GM21447 (cell line): ENCODE measurements around the gene SOX6.

ENCODE experiments used
- ATAC-seq: cut with Tn5 transposase; IDR thresholded peaks from one replicate; pipeline ENCODE4 v1.9.1; 2021; ENCODE audit not compliant: unreplicated experiment

SOX6 gene

DNA sequence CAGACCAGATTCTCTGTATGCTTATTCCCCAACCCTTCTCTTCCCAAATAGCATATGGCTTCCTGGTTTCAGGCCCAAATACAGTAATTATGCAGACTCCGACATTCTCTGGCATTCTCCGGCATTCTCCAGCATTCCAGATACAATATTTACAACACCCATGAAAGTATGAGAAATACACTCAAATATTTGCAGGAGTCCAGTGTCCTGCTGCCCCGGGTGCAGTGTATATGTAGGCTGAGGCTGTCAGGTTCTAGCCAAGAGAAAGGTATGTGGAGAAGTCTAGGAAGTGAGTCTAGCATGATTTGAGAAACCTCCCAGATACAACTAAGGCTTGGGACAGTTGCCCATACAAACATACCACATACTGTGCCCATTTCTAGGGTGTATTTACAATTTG, 160.7 kb downstream of the SOX6 start:
- no peak for ATAC-seq

DNA sequence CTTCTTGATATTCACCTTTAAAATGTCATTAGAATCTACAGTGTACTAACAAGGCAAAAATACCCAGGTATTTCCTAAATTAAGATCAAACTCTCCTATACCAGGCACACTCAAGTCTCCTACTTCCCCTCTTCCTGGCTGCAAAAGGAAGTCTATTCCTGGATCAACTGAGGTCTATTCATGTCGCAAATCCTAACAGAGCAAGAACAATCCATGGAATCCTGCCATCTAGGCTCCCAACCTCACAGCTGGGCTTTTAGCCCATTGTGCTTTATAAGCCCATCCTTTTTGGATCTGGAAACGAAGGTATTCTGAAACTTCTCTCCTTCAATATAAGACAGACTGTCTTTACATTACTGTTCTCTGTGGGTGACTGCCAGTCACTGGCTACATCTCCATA, 161.8 kb downstream of the SOX6 start:
- no peak for ATAC-seq

DNA sequence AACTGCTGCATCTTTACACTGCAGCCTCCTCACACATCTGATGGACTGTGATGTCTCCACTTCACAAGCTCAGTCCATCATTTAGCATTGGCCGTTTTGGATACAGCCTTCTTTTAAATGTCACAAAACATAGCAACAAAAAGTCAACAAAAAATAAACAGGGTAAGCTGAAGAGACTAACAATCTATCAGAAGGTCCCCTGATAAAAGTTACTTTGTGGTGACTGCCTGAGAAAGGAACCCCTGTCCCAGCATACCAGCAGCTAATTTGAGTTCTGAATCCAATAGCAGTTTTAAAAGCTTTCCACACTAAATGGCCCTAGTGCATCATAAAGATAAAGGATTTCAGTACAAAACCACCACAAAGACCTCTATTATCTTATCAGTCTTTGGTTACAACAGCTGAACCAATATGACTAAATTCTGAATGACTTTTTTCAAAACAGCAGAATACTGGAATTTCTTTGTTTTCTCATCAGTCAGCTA, 162.4 kb downstream of the SOX6 start:
- ATAC-seq, result no peak

DNA sequence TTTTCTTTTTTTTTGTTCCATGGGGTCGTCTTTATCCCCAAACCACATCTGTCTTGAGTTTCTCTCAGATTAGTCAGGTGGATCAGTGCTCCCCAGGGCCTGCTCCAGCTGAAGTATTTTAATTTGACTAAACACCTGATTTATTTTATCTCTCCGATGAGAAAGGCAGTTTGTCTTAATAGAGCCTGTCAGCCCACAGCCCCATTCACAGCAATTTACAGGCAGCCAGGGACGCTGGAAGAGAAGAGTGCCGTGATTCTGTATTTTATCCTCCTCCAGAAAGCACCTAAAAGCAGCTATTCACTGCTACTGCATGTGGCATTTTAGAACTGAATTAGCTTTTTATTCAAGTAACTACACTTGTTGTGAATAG, 164.5 kb downstream of the SOX6 start:
- no peak for ATAC-seq

DNA sequence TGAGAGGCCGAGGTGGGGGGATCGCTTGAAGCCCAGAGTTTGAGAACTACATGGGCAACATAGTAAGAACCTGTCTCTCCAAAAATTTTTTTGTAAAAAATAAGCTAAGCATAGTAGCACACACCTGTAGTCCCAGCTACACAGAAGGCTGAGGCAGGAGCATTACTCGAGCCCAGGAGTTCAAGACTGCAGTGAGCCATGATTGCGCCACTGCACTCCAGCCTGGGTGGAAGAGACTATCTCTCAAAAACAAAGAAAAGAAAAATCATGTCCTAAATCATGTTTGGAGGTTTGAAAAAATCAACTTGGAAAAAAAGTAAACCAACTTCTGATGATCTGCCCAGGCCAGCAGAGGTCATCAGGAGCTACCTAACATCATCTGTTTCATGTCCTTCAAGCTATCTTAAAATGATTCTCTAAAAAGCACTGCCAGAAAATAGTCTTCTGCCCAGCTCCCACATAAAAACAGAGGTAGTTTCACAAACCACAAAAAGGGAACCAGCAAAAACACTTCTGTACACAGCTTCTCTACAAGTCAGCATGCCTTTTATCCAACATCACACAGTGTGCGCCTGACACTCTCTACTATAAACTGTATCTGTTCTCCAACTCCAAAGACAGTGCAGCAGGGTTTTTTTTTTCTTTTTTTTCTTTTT, 165.0 kb downstream of the SOX6 start:
- no peak for ATAC-seq

DNA sequence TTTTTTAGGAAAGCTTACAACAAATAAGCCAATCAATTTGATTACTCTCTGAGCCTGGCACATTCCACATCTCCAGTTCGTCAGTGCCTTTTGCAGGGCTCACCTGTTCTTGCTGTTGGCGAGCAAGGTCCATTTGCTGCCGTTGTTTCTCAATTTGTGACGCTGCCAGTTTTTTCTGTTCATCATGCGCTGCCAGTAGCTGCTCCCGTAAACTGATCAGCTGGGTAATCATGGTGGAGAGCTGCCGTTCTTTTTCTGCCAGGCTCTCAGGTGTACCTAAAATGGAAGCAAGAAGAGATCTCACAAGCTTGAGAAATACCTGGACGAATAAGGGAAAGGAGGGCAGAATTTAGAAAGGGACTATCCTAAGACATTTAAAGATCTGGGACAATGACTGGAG, 169.7 kb downstream of the SOX6 start:
- ATAC-seq, result no peak

DNA sequence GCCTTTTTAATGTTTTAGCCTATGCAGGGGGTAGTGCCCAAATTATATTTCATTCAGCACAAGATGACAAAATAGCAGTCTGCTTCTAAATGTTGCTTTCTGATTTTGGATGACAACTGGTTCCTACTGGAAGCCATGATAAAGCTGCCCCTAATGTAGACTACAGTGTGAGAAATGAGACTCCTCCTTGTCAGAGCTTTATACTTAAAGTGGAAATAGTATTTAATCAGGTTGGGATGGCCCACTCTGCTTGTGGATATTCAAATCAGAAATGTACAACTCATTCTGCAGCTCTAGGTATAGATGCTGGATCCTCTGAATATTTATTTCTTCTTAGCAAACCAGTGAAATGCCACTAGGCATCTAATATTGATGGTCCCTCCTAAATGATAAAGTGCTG, 171.3 kb downstream of the SOX6 start:
- ATAC-seq, result no peak

DNA sequence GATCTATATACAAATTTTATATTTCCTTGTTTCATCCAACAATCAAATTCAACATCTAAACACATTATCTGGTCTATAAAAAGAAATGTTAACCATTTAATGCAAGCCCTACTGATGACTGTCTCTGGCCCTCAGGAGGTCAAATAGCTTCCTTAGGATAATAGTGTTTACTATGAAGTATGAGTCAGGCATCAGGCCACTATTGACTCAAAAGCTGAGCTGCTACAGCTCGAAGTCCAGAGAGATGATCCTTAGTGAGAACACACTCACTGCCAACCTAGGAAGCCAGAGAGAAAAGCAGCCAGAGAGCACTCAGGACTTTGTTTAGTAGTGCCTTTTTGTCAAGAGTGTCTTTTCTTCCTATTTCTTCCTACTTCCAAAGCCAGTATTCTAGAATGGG, 171.8 kb downstream of the SOX6 start:
- no peak for ATAC-seq

DNA sequence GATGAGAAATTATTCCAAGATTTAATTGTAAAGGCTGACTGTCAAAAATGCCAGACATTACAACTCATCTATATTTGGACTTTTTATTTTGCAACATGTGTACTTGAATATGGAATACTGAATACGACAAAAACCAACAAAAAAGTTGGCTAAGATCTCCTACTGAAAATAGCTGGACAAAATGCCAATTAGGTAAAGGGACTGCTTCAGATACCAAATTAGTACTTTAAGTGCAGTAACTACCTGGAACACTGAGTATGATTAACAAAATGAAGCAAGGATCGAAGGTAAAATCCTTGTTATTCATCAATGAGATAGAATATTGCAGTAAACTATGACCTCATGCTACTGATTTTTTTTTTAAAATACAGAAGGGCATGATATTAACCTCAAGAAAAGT, 173.8 kb downstream of the SOX6 start:
- no peak for ATAC-seq

DNA sequence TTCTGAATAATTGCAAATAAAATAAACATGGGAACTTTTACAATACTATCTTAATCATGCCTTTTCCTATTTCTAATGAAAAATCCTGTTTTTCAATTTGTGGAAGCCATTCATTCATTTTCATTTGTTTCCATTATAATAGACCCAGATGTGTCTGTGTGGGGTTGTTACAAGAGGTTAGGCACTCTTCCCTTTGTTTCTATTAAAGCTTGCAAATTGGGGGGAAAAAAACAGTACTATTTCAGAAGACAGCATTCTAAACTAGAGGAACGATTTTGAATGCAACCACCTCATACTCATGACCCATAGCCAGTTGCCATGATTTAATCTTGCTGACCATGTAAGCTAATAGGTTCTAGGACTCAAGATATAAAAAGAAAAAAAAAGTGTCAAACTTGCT, 175.5 kb downstream of the SOX6 start:
- ATAC-seq, result no peak

DNA sequence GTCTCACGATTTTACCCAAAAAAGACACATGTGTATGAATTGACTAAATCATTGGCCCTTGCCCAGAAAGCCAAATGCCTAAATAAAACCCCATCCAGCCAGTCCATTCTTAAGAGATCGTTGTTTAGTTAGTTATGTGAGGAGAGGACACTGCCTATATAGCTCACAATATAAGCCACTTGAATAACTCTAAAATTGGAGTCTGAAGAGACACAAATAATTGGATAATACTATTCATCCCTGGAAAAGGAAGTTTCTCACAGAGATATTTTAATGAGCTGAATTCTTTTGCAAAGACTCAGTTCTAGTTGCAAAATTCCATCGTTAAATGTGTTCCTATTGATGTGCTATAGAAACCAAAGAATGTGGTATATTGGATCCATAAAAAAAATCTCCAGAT, 176.7 kb downstream of the SOX6 start:
- ATAC-seq, result no peak

DNA sequence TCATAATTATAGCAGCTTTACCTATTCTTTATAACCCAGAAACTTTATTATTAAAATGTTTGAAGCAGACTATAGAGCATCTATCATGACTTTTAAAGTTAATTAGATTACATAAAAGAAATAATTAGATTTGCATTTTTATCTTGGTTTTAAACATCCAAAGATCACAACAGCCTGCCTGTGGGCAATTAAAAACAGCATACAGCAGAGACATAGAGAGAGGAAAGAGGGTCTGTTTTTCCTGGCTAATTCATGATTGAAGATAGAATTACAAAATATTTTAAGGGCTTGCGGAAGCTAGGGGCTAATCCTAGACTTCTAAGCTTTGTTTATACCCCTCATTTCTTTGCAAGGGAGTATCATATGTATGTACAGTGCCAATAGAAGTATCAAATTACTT, 178.1 kb downstream of the SOX6 start:
- no peak for ATAC-seq

DNA sequence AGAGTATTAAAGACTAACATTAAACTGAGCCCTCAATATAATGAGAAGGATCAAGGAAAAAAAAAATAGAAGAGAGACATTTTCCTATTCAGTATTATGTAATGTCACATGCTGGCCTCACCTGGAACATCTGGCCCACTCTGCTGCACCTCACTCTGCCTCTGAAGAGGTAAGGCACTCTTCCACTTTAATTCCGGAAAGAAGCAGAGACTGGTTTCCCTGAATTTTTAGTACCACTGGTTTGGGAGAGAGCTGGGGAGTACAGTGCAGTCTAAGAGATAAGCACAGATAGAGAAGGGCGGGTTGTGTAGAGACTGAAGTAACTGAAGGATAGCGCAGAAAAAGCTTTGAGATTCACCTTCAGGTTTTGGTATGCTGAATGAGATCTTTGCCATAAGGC, 178.7 kb downstream of the SOX6 start:
- no peak for ATAC-seq

DNA sequence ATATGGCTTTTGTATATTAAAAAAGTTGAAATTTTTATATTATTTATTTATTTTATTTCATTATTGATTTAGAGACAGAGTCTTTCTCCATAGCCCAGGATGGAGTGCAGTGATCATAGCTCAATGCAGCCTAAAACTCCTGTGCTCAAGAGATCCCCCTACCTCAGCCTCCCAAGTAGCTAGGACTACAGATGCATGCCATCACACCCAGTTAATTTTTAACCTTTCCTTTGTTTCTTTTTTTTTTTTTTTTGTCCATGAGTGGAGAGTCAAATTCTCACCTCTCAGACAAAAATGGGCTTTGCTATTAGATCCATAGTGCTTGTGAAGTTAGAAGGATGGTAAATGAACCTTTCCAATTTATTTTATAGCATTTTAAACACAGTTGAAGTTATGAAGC, 182.5 kb downstream of the SOX6 start:
- no peak for ATAC-seq

DNA sequence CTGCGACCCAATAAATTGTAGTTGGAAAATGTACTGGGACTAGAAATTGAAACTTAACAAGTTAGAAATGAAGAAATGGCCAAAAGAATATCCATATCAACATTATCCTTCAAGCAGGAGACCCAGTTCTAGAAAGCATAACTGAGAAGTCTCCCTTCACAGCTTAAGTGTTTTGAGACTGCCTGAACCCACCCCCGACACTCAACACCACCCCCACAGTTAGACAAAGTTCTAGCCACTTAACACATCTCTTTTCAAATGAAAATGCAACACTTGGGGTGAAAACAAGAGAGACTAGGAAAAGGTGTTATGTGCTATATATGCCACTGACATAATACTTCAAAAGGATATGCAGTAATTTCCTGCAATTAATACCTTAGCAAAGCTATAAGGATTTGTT, 184.5 kb downstream of the SOX6 start:
- no peak for ATAC-seq

DNA sequence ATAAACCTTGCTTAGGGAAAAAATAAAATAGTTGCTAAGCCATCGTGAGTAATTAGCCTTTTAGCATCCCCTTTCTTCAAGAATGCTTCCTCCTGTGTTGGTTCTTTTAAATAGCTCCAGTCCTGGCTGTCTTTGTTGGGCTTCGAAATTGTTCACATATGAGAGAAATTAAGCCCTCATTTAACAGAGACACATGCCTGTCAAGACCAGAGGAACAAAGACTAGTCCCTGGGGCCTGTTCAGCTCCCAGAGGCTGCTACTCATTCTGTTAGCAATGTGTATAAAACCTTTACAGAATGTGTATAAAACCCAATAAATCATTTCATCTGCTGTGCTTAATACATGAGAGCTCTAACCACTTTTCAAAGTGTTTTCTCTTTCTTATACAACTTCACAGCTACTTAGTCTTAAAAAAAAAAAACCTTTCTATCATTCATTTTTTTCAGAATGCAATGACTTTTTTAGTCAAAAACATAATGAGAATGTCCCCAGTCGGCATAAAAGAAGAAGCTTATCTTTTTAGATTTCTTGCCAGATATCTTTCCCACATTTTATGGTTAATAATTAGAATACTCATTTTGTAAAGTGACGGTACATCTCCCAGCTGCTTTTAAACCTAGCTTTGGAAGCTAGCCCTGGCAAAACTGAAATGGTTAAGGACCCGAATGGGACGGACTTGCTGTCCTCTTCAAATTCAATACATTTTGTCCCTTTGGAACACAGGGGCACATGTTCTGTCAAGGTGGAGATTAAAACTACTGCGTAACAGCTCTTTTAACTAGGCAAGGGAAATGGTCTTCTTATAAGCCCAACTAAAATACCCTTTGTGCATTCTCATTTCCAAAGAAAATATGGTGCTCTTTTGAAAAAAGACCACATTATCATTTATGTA, 186.1 kb downstream of the SOX6 start:
- no peak for ATAC-seq

DNA sequence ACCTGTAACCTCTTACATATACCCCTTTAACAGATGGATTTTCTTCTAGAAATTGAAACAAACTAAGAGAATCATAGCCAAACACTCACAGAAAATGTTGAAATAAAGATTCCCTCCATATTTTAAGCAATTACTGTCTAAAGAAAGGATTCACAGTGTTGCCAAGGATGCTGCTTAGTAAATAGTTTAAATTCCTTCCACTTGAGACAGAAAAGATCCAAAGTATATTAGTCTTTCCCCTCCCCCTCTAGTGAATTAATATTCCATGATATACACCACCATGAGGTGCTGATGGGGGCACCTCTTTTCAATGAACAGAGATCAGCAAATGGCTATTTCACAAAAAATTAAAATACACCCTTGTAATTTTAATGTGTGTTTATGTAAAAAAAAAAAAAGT, 186.8 kb downstream of the SOX6 start:
- ATAC-seq, result no peak

DNA sequence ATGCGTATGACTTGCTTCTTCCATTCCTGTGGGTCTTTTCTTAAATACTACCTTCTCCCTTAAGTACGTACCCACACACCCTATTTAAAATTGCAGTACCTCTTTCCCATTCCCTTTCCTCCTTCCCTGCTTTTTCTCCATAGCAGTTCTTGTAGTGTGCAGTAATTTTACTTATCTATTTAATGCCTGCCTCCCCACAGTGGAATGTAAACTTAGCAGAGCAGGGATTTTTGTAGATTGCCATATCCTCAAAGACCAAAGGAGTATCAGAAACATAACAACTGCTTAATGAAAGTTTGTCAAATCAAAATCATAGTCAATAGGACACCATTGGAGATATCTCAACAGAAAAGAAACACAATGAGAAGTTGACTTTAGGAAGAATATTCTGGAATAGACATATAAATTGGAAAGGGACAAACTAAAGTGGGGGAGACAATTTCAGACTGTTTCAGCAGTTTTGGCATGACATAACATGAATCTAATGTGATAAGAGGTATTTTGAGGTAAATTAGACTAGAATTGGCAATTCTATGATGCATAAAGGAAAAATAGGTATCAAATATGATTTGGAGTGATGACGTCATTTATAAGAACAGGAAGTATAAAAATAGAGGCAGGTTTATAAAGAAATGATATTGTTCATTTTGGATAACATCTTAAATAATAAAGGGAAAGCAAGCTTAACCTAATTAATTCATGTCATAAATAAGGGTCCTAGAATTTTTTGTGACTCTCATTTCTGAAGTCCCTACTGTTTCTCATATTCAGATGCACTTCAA, 188.4 kb downstream of the SOX6 start:
- ATAC-seq, result no peak

DNA sequence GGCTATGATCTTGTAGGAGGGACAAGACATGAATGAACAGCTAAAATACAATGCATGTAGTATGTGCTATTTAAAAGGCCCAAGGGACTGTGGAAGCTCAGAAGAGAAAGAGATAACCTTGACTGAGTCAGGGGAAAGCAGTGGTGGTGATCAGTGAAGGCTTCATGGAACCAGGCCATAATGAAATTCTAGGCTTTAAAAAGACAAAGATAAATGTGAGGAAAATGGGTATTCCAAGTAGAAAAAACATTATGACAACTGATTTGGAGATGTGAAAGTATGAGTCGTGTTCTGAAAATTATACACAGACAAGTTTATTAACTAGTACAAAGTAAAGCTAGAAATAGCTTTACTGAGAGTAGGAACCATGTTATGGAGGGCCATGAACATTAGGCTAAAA, 189.8 kb downstream of the SOX6 start:
- no peak for ATAC-seq

DNA sequence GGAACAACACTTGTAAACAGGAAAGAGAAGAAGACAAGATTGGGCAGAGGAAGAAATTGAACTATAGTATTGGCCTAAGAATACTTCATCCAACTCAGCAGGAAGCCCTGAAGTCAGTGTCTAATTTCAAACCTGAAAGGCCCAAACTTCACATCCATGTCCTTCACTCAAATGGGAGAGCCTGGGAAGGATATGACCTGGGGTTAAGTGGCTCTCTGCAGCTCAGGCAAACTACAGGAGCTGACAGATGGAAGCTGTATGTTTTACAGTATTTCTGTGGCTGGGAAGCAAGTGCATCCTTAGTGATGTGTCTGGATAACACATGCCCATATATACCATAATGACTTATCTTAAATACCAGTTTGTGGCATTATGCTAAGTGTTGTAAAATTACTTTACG, 196.2 kb downstream of the SOX6 start:
- no peak for ATAC-seq

DNA sequence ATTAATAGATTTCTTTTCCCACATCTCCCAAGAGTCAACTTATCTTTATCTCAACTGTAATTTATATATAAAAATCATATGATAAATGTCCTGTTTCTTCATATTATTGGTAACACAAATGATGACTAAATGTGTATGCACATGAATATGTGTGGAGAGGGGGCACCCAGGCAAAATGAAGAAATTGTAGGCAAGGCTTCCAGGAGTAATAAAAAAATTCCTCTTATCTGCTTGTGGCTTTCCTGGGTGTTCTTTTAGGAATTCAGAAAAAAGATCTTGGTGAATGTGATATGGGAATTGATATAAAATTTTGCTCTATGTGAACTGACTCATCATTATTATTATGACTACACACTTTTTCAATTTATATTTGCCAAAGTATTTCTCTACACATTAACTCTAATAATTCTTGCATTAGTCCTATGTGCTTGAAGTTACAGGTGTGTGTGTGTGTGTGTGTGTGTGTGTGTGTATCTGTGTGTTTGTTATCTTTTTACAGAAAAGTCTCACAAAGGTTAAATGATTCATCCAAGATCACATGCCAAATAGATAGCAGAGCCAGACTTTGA, 197.8 kb downstream of the SOX6 start:
- ATAC-seq, result no peak
